ENCODE measurements around the gene PGPEP1.
"Not testable (repeated sequence)": the region's sequence is repeated elsewhere in the genome, so short reads cannot be mapped to it uniquely, and the experiment has no call there.

The PGPEP1 gene

GRCh38 chr19:18308051-18308947 lies 32.1 kb upstream of the PGPEP1 start:
- DNase-seq = no peak

- no peak for DNase-seq
Observed at GRCh38 chr19:18308948-18309325, 31.5 kb upstream of the PGPEP1 start.

GRCh38 chr19:18309525-18310064 lies 30.8 kb upstream of the PGPEP1 start:
- DNase-seq = no peak

- DNase-seq = no peak
Observed at GRCh38 chr19:18310118-18310909, 30.1 kb upstream of the PGPEP1 start.

GRCh38 chr19:18310966-18311365 lies 29.4 kb upstream of the PGPEP1 start:
- no peak for DNase-seq

GRCh38 chr19:18311502-18312091 lies 28.8 kb upstream of the PGPEP1 start:
- no peak for DNase-seq

- no peak for DNase-seq
Observed at GRCh38 chr19:18312092-18312534, 28.3 kb upstream of the PGPEP1 start.

- DNase-seq = no peak
Observed at GRCh38 chr19:18313398-18313797, 27.0 kb upstream of the PGPEP1 start.

- DNase-seq = peak; percentile 44
Observed at GRCh38 chr19:18317961-18318800, 22.2 kb upstream of the PGPEP1 start.

GRCh38 chr19:18319591-18320135 lies 20.7 kb upstream of the PGPEP1 start:
- DNase-seq = no peak

GRCh38 chr19:18320865-18321733 lies 19.3 kb upstream of the PGPEP1 start:
- no peak for DNase-seq

GRCh38 chr19:18321734-18322102 lies 18.7 kb upstream of the PGPEP1 start:
- no peak for DNase-seq

- no peak for DNase-seq
Observed at GRCh38 chr19:18322318-18322758, 18.1 kb upstream of the PGPEP1 start.

- DNase-seq = peak; percentile 100
Observed at GRCh38 chr19:18322759-18323460, 17.5 kb upstream of the PGPEP1 start, which contains the start of gene LSM4. Gene LSM4 (minus strand): TSS chr19:18323076. CDS start chr19:18323020, 56 bp downstream.

- not testable (repeated sequence) for DNase-seq
Observed at GRCh38 chr19:18324373-18324731, 16.0 kb upstream of the PGPEP1 start.

- DNase-seq = no peak
Observed at GRCh38 chr19:18326772-18327171, 13.6 kb upstream of the PGPEP1 start.

- DNase-seq = peak; percentile 82
Observed at GRCh38 chr19:18328340-18329034, 11.9 kb upstream of the PGPEP1 start.

GRCh38 chr19:18329035-18329376 lies 11.4 kb upstream of the PGPEP1 start:
- no peak for DNase-seq

- no peak for DNase-seq
Observed at GRCh38 chr19:18330868-18331267, 9.5 kb upstream of the PGPEP1 start.
